Adrenal gland (tissue), 5 donors: Measurements from ENCODE around the gene KCNQ4.

Source experiments
- CTCF ChIP-seq, 6 experiments: fragments of 450-650 bp in 4 of 6; fragments of 200-600 bp in 2 of 6; sonication (generic) in 1 of 6; IDR thresholded peaks; 1 replicate in 5 of 6; 2 replicates in 1 of 6; pipeline versions ENCODE4 v1.5.1 to v1.8.0; 2016 to 2021; ENCODE audit warnings: antibody characterized with exemption in 6 of 6, mild to moderate bottlenecking in 2 of 6, moderate library complexity in 1 of 6
- POLR2A ChIP-seq, 2 donors: fragments of 450-650 bp; IDR thresholded peaks; one replicate each; pipeline ENCODE4 v1.6.1; 2017; ENCODE audit warnings: antibody characterized with exemption in 2 of 2, mild to moderate bottlenecking in 2 of 2, moderate library complexity in 1 of 2
- donor health status: DM: no; HTN: no; CAD: no.

GRCh38 chr1:40851643-40852042 is 68.1 kb downstream of the KCNQ4 start:
- TF ChIP-seq POLR2A (IDR thresholded peaks at IDR 0.05) (no peak), CTCF (IDR thresholded peaks at IDR 0.05) (no peak)
